GM21423 (cell line): Measurements from ENCODE around the gene LCE5A.
"Not testable (repeated sequence)": the region's sequence is repeated elsewhere in the genome, so short reads cannot be mapped to it uniquely, and the experiment has no call there.

Source experiments
- ATAC-seq: cut with Tn5 transposase; IDR thresholded peaks from one replicate; pipeline ENCODE4 v1.9.1; 2021; ENCODE audit warnings: mild to moderate bottlenecking, moderate library complexity; ENCODE audit not compliant: unreplicated experiment

Gene LCE5A

DNA sequence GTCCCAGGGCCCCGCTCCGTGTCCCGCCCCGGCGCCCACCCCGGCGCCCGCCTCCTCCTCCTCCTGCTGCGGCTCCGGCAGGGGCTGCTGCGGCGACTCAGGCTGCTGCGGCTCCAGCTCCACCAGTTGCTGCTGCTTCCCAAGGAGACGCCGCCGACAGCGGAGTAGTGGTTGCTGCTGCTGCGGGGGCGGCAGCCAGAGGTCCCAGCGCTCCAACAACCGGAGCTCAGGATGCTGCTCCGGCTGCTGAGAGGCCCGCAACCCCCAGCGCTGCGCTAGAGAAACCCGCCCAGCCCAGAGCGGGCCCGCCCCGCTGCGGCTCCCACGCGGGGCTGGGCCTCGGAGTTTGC, 4.8 kb downstream of the LCE5A start:
- no peak for ATAC-seq

DNA sequence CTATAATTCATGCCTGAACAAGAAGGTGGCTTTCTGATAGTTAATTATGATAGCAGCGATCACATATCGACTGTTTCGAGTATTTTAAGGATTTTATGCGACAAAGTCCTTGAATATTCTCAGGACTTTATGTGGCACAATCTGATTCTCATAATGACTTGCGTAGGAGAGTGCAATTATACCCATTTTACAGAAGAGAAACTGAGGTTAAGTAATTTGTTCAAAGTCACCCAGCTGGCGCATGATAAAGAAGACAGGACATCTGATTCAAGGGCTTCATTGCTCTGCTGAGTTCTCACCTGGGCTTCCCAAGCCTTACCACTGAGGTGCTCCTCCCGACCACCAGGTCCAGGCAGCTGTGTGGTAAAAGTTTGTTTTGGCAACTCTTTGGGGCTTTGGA, 5.5 kb downstream of the LCE5A start:
- ATAC-seq, result no peak

DNA sequence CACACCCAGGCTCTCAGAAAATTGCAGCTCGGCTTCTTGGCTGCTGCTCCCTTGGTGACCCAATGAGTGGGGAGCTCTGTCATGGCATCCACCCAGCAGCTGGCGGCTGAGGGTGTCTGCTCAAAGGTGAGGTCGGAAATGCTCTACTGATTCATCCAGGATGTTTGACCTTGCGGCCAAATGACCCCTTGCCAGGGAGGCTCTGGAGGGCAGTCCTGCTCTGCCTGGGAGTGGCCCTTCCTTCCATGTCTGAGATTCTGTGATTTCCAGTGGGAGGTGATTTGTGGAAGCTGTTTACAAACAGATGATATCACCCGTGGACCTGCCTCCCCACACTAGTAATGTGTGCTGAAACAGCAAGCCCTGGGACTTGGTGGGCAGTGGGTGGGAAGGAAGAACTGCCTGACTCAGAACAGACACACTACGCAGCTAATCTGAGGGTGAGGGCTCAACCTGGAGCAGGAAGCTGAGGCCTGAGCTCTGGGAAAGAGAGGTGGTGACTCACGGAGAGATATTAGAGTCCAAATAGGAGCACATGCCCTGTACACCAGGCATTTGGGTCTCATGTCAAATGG, 6.7 kb downstream of the LCE5A start:
- ATAC-seq, result no peak

- ATAC-seq, result no peak
These were observed 9.2 kb downstream of the LCE5A start for GRCh38 chr1:152519851-152520250.

GRCh38 chr1:152520561-152521090, 10.0 kb downstream of the LCE5A start:
- no peak for ATAC-seq

DNA sequence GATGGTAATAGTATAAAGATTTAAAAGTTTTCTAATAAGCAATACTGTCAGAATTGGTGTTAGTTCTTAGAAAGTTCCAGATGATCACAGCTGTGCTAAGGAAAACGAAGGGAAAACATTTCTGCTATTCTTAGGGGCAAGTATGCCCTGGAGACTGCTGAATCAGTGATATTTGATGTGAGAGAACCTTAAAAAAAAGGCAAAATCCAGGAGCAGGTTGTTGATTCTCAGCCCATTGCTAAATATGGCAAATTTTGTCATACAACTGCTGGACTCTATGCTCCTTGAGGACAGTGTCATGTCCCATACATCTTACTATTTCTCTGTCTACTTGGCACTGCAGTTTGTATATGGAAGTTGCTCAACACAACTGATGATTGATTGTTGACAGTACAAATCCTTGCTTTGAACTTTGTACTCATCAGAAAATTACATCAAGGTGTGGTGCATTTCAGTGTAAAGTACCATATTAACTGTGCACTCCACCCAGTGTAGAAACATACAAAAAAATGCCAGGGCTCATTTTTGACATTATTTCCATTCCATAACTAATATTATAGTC, 14.6 kb downstream of the LCE5A start:
- no peak for ATAC-seq

GRCh38 chr1:152533327-152533938, 22.8 kb downstream of the LCE5A start:
- ATAC-seq, result no peak

GRCh38 chr1:152535774-152536173, 25.2 kb downstream of the LCE5A start:
- ATAC-seq, result no peak

GRCh38 chr1:152537496-152537895, 26.9 kb downstream of the LCE5A start:
- no peak for ATAC-seq

DNA sequence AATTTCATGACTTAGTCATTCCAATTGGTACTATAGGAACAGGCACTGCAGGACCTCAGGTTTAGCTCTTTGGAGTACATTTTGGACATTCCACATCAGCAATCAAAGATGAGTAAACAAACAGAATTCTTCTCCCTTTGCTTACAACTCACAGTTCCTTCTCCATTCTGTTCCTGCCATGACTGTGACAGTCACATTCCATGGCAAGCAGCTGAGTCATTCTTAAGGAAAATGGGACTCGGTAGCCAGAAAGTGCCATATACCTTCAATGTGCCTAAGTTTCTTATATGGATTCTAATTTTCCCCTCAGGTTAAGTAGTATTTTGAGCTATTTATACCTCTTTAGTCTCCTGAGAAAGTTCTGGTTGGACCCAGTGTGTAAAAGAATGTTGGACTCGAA, 29.3 kb downstream of the LCE5A start:
- no peak for ATAC-seq

- ATAC-seq, result no peak
These were observed 33.2 kb downstream of the LCE5A start for GRCh38 chr1:152543820-152544219.

DNA sequence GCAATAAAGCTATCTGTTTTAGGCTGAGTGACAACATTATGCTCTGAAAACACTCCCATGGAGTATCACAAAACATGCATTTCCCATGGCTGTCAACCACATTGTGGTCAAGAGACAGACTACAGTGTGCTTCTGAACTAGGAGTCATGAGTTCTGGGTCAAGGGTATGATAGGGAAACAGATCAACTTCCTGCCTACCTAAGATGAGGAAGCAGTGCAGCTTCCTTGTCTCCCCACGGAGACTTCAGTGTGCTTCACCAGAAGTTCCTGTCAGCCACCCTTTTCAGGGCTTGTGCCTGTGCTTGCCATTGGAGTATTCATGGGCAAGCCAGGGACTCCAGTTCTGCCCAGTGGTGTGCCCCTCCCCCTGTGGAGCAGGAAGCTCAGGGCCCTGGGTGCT, 36.1 kb downstream of the LCE5A start:
- ATAC-seq, result no peak

DNA sequence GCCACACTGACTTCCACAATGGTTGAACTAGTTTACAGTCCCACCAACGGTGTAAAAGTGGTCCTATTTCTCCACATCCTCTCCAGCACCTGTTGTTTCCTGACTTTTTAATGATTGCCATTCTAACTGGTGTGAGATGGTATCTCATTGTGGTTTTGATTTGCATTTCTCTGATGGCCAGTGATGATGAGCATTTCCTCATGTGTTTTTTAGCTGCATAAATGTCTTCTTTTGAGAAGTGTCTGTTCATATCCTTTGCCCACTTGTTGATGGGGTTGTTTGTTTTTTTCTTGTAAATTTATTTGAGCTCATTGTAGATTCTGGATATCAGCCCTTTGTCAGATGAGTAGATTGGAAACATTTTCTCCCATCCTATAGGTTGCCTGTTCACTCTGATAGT, 37.8 kb downstream of the LCE5A start:
- not testable (repeated sequence) for ATAC-seq
